Stimulated activated CD4-positive, alpha-beta T cell treated with anti-CD3 and anti-CD28 coated beads, Interleukin-2, amount 100 ng/mL, for 4 hours (primary cell): ENCODE results near the gene CD59.
"Not testable (repeated sequence)": the region's sequence is repeated elsewhere in the genome, so short reads cannot be mapped to it uniquely, and the experiment has no call there.

Source experiments
- DNase-seq: peaks from one replicate; pipeline ENCODE4 v3.0.0-alpha.2; 2020; ENCODE audit warnings: low read depth

The CD59 gene

DNA sequence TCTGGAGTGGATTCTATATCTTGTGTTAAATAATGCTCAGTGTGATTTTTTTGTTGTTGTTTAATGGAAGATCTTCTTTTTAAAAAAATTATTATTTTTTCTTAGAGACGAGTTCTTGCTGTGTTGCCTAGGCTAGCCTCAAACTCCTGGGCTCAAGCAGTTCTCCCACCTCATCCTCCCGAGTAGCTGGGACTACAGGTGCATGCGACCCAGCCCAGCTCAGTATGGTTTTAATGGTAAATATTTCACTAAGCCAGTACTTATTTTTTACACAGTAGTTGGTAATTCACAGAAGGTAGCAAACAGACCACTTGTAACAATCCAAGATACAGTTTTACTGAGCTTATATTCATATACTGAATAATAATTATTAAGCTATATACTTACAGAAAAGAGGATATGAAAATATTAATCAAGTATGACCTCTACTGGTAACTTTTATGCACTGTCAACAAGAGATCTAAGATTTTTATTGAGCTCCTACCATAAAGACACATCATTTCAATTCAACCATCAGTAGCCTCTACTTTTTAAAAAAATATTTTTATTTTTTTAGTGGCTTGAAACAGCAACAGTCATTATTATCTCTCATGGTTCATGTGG lies 6.1 kb upstream of the CD59 start:
- no peak for DNase-seq

DNA sequence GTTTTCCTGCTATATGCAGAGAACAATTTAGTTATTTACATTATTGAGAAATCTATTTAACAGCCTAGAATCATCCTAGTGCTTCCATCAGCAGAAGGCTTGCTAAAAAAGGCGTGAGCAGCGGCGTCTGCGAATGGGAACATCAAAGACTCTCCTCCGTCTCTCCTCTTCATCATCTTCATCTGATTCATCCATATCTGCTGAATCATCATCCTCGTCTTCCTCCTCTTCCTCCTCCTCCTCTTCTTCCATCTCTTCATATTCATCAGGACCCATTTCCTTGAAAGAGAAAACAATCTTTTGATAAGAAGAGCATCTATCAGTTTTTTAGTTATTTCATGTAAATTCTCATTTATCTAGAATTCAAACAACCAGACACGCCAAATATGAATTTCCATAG lies 5.6 kb upstream of the CD59 start:
- DNase-seq = no peak

DNA sequence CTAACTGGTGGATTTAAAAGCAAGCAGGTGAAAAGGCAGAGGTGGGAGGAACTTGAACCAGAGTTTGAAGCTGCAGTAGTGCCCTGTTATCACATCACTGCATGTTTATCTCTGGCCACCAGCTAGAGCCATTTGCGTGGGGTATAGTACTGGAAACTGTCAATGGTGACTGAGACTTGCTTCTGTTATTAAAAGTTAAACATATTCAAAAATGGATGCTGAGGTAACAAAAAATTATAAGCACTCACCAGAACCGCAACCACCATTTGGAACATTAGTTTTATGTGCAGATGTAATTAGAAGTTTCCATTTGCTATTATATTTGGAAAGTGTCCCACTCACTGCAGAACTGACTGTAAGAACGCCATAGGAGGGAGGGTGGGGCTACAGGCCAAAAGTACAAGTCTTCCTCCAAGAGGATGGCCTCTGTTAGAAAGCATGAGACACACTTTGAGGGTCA lies 1.2 kb upstream of the CD59 start:
- no peak for DNase-seq

DNA sequence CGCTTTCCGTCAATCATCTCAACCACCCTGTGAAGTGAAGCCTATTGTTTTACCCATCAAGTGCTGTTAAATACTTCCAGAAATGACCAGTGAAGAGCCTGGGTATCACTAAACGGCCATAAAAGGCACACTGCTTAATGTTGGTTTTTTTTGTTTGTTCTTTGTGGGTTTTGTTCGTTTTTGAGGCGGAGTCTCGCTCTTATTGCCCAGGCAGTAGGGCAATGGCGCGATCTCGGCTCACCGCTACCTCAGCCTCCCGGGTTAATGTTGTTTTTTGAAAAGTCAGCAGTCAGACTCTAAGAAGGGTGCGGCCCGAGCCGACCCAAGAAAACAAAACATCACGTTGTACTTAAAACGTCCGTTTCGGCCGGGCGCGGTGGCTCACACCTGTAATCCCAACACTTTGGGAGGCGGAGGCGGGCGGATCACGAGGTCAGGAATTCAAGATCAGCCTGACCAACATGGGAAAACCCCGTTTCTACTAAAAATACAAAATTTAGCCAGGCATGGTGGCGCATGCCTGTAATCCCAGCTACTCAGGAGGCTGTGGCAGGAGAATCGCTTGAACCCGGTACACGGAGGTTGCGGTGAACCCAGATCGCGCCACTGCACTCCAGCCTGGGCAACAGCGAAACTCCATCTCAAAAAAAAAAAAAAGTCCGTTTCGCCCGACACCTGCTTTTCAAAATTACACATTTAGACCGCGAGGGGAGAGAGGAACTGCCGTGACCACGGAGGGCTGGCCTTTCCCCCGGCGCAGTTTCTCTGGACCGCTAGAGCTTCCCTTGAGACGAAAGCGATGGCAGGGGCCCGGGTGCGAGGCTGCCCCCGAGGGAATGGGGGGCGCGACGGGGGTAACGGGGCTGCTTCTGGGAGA lies 714 bp downstream of the CD59 start:
- DNase-seq = no peak

DNA sequence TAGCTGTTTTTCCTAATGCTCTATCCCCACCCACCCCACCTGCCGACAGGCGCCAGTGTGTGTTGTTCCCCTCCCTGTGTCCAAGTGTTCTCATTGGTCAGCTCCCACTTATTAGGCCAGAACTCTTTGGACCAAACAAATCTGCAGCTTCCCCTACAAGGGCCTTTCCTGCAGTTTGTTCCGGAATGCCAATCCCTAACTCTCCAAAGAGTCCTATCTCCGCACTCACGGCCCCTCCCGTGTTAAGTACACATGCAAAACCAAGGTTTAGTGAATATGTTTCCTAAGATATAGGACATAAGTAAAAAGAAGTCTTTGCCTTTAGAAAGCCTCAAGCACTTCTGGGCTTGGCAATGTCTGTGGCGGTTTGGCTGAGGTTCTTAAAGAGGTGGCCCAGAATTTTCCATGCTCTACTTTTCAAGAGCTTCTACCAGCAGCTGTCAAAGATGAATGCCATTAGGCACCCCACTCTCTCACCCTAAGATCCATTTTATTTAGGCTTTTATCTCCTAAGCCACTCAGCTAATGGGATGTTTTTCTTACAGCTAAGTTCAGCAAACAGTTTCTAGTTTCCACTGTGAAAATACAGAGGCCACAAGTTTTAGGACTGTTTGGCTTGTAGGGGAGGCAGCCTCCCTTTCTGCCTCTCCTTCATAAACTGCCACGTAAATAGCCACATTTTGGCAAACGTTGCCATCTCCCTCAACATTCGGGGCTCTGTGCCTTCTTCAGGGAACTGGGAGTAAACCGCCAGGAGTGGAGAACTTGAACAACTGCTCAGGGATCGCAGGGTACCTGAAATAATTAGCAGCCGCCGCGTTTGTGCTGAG lies 1.6 kb downstream of the CD59 start:
- DNase-seq = no peak

DNA sequence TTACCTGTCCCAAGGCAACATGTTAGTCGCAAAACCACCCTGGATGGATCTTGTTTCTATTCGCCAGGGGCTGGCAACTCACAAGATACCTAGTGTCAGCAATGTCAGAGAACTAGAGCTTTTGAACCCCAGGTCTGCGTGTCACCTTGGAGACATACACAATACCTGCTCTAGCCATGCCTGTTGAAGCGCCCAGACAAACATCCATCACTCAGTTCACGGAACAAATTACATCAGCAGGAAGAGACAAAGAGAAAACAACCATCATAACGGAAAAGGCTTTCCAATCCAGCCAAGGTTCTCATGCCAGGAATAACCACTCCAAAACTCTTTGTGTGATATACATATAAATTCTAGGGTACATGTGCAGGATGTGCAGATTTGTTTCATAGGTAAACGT lies 2.2 kb downstream of the CD59 start:
- DNase-seq = no peak

DNA sequence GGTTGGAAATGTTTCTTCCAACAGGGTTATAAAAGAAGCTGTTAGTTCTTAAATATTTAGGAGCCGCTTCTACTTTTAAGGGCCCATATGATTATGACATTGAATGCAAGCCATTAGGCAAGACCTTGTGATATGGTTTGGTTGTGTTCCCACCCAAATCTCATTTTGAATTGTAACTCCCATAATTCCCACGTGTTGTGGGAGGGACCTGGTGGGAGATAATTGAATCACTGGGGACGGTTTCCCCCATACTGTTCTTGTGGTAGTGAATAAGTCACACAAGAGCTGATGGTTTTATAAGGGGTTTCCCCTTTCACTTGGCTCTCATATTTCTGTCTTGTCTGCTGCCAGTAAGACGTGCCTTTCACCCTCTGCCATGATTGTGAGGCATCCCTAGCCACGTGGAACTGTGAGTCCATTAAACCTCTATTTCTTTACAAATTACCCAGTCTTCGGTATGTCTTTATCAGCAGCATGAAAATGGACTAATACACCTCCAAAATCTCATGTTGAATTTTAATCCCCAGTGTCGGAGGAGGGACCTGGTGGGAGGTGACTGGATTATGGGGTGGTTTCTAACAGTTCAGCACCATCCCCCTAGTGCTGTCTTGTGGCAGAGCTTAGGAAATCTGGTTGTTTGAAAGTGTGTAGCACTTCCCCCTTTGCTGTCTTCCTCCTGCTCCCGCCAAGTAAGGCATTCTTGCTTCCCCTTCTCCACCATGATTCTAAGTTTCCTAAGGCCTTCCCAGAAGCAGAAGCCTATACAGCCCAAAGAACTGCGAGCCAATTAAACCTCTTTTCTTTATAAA lies 4.3 kb downstream of the CD59 start:
- DNase-seq = no peak

DNA sequence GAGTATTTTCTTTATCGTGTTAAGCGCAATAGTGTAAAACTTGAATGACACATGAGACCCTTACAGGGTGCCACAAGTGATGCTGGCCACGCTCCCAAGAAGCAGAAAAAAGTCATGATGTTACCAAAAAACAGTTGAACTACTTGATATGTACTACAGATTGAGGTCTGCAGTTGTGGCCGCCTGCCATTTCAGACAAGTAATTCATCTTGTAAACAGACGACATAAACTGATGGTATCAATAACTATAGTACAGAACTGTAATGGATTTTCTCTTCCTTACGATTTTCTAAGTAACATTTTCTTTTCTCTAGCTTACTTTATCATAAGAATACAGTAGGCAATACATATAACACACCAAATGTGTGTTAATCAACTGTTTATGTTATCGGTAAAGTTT lies 5.5 kb downstream of the CD59 start:
- DNase-seq = no peak

DNA sequence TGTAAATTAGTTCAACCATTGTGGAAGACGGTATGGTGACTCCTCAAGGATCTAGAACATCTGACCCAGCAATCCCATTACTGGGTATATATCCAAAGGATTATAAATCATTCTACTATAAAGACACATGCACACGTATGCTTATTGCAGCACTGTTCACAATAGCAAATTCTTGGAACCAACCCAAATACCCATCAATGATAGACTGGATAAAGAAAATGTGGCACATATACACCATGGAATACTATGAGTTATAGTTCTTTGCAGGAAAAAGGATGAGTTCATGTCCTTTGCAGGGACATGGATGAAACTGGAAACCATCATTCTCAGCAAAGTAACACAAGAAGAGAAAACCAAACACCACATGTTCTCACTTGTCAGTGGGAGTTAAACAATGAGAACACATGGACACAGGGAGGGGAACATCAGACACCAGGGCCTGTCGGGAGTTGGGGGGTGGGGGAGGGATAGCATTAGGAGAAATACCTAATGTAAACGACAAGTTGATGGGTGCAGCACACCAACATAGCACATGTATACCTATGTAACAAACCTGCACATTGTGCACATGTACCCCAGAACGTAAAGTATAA lies 7.1 kb downstream of the CD59 start:
- DNase-seq = not testable (repeated sequence)

DNA sequence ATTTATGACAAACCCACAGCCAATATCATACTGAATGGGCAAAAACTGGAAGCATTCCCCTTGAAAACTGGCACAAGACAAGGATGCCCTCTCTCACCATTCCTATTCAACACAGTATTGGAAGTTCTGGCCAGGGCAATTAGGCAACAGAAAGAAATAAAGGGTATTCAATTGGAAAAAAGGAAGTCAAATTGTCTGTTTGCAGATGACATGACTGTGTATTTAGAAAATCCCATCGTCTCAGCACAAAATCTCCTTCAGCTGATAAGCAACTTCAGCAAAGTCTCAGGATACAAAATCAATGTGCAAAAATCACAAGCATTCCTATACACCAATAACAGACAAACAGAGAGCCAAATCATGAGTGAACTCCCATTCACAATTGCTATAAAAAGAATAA lies 8.7 kb downstream of the CD59 start:
- not testable (repeated sequence) for DNase-seq

DNA sequence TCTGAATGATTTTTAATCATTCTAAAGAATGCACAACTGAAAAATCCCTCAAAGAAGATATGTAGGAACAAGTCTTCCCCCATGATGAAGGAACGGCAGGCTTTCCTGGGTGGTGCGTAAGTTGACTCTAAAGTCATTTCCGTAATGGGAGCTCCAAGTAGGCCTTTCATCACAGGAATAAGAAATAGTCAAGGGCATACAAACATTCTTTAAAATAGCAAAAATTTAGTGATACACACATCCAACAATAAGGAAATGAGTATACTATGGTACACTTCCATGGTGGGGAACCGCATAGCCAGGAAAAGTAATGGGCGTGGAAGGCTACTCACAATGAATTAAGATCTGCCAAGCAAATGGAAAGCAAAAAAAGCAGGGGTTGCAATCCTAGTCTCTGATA lies 10.7 kb downstream of the CD59 start:
- no peak for DNase-seq

DNA sequence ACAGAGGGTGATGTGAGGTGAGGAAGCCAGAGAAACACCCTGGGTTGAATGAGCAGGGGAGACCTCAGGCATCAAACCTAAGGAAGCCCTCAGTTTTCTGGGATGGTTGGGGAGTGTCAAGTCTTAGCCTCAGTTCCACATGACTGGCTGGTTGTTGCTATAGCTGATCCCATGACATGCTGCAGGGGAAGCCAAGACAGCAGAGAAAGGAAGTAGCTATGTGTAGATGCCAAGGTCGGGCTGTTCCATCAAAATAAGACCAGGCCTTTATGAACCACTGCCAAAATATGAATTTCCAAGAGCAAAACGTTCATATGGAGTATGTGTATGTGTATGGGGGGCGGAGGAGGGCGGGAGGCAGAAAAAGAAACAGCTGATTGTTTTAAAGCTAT lies 11.6 kb downstream of the CD59 start:
- no peak for DNase-seq

DNA sequence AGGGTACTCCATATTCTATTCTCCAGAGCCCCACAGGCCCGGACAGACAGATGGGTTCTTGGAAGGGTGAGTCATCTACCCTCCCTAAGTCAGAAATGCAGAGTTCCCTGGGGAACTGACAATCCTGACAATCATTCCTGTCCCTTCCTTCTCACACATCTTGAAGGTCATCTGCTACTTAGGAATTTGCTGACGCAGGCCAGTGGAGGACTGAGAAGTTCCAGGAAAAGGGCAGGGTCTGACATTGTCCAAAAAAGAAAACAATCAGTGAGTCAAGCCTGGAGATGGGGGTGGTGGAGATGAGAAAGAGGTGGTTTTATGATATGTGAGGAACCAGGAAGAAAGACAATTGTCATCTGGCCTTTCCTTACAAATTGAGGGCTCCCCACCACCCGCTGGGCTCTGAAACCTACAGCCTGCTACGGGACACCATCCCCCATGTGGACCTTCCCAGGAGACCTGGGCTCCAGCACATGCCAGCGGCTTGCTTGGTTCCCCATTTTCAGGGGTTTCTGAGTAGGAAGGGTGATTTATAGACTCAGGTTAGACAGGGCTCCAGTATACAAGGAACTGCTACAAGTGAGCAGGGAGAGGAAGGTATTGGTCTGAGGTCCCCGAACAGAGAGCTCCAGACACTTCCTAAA lies 12.9 kb downstream of the CD59 start:
- no peak for DNase-seq

DNA sequence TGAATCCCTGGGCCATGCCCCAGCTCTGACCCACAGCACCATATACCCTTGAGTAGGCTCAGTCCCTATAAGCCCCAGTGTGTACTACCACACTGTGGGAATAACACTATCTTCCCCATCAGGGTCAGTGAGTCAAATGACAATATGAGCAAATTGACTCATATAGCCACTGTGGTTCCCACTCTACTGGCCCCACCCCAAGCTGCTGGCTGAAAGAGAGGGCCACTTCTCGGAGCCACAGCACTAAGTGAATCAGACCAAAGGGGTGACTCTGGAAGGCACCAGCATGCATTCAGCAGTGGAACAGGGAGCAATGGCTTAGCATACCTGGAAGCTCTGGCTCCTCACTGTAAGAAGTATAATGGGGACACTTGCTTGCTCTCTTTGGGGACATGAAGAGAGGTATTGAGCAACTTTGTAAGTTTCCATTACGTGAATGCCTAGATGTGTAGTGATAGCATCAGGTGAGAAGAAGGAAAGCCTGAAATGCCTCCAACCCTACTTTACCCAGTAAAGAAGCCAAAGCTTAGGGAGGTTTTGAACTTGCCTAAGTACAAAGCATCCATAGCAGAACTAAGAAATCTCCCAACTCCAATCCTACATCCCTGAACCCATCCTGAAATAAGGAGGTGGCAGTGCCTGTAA lies 13.5 kb downstream of the CD59 start:
- DNase-seq = no peak

DNA sequence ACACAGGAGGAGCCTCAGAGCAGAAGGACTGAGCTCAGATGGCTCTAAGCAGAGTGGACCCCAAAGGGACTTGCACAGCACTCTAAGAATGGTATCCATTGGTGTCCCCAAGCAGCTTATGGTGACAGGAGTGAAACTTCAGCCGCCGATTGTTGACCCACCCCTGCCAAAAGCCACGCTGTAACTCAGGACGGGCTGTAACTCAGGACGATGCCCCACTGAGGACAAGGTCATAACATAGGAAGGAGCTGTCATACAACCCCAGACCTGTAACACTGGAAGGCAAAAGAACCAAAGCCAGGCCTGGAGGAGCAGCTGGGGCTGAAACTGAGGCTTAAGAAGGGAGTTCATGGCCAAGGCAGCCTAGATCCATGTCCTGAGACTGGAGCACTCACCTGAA lies 14.2 kb downstream of the CD59 start:
- no peak for DNase-seq

DNA sequence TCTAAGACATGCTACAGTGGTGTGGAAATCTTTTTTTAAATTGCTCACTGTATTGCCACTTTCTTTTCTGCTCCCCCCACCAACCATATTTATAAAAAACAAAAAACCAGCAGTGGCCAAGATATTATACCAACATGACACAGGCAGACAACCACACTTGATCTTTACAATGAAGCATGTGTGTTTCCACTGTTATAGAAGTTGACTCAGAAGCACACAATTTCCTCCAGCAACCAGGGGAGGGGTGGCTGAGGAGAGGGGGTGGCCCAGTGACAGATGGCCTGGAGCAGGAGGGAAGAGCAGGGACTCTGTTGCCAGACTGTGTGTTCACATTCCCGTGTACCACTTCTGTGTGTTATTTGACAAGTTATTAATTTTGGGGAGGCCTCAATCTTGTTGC lies 14.8 kb downstream of the CD59 start:
- no peak for DNase-seq

DNA sequence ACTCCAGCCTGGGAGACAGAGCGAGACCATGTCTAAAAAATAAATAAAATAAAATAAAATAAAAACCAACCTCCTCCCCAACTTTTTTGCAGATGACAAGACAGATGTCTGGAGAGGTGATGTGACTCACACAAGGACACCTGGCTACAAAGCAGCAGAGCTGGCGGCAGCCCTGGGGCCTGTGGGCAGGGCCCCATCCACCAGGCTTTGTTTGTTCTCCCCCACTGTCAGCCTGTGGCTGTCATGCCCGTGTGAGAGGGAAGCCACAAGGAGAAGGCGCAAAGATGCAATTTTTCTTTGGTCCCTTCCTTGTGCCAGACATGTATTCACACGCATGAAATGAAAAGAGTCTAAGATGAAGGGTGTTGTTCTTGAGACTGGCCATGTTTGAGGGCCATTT lies 16.6 kb downstream of the CD59 start:
- DNase-seq = no peak

DNA sequence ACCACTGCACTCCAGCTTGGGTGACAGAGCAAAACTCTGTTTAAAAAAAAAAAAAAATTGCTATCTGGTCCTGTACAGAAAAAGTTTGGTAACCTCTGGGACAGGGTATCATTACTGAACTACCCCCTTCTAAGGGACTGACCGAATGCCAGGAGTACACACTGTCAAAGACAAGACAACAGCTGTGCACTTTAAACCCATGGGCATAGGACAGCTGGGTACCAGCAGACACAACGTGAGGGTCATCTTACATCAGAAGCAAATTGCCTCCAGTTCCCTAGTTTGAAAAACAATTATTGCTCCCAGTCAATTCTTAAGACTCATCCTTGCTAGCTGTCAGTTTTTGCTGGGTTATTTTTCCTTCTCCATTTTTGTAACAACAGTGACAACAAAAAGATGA lies 17.8 kb downstream of the CD59 start:
- DNase-seq = no peak

DNA sequence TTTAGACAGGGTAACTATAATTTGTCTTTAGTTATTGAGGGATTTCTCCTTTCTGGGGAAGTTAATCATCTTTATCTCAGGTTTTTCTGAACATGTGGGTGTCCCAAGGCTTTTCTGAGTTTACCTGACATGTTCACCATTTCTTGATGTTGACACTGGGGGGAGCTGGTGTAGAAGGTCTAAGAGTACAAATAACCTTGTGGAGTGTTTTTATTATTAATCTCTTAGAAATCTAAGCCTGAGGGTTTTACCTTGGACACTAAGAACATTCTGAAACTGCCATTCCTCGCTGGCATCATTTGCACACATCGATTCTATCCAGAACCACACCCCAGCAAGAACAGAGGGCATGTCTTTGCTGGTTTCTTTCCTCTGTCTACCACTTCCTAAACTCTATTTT lies 20.0 kb downstream of the CD59 start:
- DNase-seq = no peak

DNA sequence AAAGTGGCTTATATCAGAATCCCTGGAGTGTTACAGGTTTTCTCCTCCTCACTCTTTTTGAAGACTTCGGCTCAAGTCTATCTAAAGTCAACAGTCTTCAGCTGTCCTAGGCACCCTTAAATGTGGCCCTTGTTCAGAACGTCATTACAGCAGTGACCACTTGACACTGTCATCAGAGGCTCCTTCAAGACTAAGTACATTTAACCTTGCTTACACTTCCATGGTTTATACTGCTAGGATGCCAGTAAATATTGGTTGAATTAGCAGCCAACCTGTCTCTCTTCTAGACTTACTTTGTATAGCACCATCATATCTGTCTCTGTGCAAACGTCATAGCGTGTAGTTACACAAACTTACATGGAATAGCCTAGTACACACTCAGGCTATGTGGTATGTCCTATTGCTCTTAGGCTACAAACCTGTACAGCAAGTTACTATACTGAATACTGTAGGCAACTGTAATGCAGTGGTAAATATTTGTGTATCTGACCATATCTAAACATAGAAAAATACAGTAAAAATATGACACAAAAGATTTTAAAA lies 22.3 kb downstream of the CD59 start:
- DNase-seq = no peak
